ENCODE measurements around the gene SRR.

Gene SRR

GRCh38 chr17:2343421-2343820 is 39.7 kb downstream of the SRR start:
- no peak for DNase-seq (ENCODE audit: low read depth)

DNA sequence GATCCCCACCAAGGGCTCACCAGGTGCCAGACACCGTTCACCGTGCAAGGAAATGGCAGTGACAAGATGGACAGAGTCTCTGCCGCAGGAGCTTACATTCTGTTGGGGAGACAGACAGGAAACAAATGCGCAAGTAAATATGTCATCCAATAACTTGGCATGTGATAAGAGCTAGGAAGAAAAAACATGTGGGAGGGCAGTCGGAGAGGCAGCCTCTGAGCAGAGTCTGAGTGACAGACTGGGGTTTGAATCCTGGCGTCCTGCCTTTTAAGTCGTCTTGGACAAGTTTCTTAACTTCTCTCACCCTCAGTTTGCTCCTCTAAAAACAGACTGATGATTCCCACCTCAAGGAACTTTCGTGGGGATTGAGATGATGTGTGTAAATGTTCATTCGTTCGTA is 40.8 kb downstream of the SRR start:
- no peak for DNase-seq (ENCODE audit: low read depth)

GRCh38 chr17:2346475-2346874 is 42.7 kb downstream of the SRR start:
- DNase-seq (ENCODE audit: low read depth) = no peak

- peak; percentile 94 for DNase-seq (ENCODE audit: low read depth)
Observed at GRCh38 chr17:2347805-2348685, 44.3 kb downstream of the SRR start.

GRCh38 chr17:2351269-2351668 is 47.5 kb downstream of the SRR start:
- DNase-seq (ENCODE audit: low read depth) = no peak

GRCh38 chr17:2354311-2354710 is 50.6 kb downstream of the SRR start:
- DNase-seq (ENCODE audit: low read depth) = no peak

GRCh38 chr17:2357237-2357636 is 53.5 kb downstream of the SRR start:
- DNase-seq (ENCODE audit: low read depth) = no peak

- DNase-seq (ENCODE audit: low read depth) = no peak
Observed at GRCh38 chr17:2357931-2358434, 54.2 kb downstream of the SRR start.

GRCh38 chr17:2361010-2361760 is 57.4 kb downstream of the SRR start:
- no peak for DNase-seq (ENCODE audit: low read depth)

DNA sequence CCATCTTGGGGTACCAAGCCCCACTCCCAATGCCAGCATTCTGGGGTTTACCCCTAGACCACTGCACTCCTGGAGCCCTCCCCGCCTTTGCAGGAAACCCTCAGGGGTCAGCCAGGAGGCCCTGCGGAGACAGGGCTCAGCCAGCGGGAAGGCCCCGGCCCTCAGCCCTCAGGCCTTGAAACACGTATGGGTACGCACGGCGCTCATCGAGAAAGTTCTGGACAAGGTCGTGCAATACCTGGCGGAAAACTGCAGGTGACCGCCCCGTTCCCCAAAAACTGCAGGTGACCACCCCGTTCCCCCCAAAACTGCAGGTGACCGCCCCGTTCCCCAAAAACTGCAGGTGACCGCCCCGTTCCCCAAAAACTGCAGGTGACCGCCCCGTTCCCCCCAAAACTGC is 58.3 kb downstream of the SRR start:
- DNase-seq (ENCODE audit: low read depth) = no peak

GRCh38 chr17:2362416-2362815 is 58.7 kb downstream of the SRR start:
- DNase-seq (ENCODE audit: low read depth) = no peak

- DNase-seq (ENCODE audit: low read depth) = no peak
Observed at GRCh38 chr17:2362881-2363280, 59.1 kb downstream of the SRR start.

DNA sequence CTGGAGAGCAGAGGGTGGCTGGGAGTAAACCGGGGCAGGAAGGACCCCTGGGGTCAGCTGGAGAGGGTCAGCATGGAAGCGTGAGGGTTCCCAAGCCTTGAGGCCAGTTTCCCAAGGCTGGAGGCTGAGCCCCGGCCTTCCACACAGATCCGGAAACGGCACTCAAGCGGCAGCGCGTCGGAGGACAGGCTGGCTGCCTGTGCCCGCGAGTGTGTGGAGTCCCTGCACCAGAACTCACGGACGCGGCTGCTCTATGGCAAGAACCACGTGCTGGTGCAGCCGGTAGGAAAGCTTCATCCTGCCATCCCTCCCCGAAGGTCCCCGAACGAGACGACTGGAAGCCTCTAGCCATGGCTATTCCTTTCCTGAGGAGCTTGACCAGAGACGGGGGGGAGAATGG is 59.6 kb downstream of the SRR start:
- DNase-seq (ENCODE audit: low read depth) = no peak

DNA sequence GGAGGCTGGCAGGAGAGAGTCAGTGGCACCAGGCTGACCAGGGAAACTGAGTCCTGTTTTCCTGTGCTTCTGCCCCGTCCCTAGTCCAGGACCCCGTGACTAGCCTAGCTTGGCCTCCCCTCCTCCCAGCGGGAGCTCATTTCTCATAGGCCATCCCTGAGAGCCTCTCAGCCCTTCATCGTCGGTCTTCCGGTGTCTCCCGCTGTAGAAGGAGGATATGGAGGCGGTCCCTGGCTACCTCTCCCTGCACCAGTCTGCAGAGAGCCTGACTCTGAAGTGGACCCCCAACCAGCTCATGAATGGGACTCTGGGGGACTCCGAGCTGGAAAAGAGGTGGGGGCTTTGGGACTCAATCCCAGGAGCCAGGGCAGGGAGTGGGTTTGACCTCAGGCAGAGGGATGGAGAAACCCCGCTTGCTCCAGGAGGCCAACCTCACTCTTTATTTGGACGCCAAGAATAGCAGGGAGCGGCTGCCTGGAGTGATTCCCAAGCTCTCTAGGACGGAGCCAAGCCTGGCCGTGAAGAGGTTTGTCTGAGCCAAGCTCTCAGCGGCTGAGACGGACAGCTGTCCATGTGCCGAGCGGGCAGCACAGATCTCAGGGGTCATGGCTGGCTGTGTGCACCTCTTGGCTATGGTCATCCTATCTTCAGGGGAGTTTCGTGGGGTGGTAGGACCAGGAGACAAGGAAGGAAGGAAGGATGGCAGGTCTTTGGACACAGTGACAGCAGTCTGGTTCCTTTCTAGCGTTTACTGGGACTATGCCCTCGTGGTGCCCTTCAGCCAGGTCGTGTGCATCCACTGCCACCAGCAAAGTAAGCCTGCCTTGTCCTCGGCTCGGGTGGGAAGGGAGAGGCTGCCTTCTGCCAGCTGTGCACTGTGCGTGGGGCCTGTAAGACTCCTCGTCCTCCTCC is 60.4 kb downstream of the SRR start:
- DNase-seq (ENCODE audit: low read depth) = no peak

GRCh38 chr17:2364763-2365116 is 61.0 kb downstream of the SRR start:
- DNase-seq (ENCODE audit: low read depth) = no peak

- DNase-seq (ENCODE audit: low read depth) = no peak
Observed at GRCh38 chr17:2365132-2365531, 61.4 kb downstream of the SRR start.

GRCh38 chr17:2366747-2367494 is 63.2 kb downstream of the SRR start:
- DNase-seq (ENCODE audit: low read depth) = no peak

DNA sequence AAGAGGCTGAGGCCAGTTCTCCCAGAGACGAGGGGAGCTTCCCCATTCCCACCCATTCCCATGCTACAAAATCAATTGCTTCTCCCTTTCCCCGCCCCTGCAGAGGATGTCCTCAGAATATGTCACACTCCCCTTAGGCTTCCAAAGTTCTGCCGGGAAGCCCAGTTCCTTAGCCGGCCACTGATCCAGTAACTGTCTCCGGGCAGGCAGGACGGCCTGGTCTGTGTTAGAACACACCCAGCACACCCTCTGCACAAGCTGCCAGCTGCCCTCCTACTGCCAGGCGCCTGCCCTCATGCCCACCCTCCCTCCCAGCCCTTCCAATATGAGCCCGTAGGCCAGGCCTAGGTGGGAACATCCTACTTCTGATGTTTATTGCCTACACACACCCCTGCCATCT is 64.6 kb downstream of the SRR start:
- no peak for DNase-seq (ENCODE audit: low read depth)

DNA sequence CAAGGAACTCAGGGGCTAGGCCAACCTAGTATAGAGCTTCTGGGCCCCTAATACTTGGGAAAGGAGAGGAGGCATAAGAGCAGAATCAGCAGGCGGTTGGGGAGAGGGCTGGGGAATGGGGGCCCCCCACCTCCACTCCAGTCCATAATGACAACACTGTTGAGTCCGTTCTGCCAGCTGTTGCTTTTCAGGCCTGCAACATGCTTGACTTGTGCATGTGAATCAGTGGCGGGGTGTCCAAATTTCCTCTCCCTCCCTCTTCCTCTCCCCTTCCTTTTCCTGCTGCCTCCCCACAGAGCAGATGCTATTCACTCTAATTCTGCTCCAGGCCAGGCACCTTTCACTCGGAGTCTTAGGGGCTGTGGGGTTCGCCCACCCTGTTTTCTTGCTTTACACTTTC is 65.3 kb downstream of the SRR start:
- no peak for DNase-seq (ENCODE audit: low read depth)

DNA sequence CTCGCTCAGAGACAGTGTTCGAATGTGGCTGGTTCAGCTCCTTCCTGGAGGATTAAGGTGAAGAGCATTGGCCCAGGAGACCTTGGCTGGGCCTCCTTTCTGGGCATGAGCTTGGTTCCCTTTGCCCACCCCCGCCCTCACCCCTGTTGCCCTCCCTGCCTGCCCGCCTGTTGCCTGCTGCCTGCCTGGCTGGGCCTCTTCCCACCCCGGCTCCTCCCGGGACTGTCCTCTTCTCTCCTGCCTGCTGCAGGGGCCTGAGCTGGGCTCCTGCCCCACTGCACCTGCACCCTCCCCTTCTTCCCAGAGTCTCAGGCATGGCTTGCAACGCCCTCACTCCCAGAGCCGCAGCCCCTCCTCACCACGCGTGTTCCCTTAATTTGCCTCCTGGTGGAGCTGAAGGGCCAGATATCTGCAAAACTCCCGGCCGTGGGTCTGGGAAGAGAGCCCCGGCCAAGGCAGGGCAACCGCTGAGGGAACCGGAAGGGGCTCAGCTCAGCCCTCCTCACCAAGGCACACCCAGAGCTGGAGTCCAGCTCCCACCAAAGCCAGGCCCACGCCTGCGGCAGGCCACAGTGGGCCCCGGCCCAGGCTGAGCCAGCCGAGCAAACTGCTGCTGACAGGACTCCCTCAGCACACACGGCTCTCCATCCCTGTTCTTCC is 65.9 kb downstream of the SRR start:
- DNase-seq (ENCODE audit: low read depth) = no peak

- DNase-seq (ENCODE audit: low read depth) = no peak
Observed at GRCh38 chr17:2370211-2370589, 66.5 kb downstream of the SRR start.
